ENCODE data around the gene ZNF438. TPM values are rescaled to one million over a fixed set of nuclear protein-coding genes. Genes with fewer than 3 reads are reported as not detected.

ZNF438 gene
- total RNA-seq, 1 experiment from 2014 or later, result 2.0 TPM

DNA sequence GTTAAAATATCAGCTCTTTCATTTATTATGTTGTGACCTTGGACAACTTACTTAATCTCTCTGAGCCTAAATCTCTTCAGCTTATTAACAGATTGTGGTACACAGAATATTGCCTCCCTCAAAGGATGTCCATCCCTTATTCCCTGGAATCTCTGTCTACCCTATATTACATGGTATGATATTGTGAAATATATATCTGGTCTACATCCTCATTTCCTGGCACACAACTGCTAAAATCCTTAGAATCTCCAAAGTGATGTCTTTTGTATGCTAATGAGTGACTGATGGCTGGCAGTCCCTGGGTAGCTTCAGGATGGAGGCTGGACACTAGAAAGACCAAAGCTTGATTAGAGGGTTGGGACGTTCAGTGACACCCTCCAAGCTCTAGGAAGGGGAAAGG is 25.8 kb downstream of the ZNF438 start:
- Histone ChIP-seq H3K36me3 (ENCODE audit: control insufficient read depth, insufficient read depth, low read length) (no peaks in the 10 kb centered on the region), H3K27ac (ENCODE audit: low read length) (no peak overlapping the region), H3K9me3 (ENCODE audit: control insufficient read depth, insufficient read depth, low read depth, low read length) (no peaks in the 10 kb centered on the region), H3K4me3 (ENCODE audit: low read depth in 2 of 2, low read length in 2 of 2) (no peak overlapping the region), H3K27me3 (ENCODE audit: control insufficient read depth, insufficient read depth, low read length) (no peaks in the 10 kb centered on the region), H3K4me1 (ENCODE audit: control insufficient read depth, insufficient read depth, low read length) (no peaks in the 10 kb centered on the region; the same call in 1 of the 2 replicates)
- TF ChIP-seq POLR2AphosphoS5 (IDR thresholded peaks at IDR 0.05; ENCODE audit: low read depth, low read length), result no peak
- no peak for TF ChIP-seq SIN3A (IDR thresholded peaks at IDR 0.05; ENCODE audit: borderline replicate concordance, insufficient read depth, low read depth, low read length)
- no peak for TF ChIP-seq CTCF (IDR thresholded peaks at IDR 0.05)
- no peak for TF ChIP-seq TCF7L2 (IDR thresholded peaks at IDR 0.05; ENCODE audit: low read depth, low read length)
- TF ChIP-seq, protein P1, sequence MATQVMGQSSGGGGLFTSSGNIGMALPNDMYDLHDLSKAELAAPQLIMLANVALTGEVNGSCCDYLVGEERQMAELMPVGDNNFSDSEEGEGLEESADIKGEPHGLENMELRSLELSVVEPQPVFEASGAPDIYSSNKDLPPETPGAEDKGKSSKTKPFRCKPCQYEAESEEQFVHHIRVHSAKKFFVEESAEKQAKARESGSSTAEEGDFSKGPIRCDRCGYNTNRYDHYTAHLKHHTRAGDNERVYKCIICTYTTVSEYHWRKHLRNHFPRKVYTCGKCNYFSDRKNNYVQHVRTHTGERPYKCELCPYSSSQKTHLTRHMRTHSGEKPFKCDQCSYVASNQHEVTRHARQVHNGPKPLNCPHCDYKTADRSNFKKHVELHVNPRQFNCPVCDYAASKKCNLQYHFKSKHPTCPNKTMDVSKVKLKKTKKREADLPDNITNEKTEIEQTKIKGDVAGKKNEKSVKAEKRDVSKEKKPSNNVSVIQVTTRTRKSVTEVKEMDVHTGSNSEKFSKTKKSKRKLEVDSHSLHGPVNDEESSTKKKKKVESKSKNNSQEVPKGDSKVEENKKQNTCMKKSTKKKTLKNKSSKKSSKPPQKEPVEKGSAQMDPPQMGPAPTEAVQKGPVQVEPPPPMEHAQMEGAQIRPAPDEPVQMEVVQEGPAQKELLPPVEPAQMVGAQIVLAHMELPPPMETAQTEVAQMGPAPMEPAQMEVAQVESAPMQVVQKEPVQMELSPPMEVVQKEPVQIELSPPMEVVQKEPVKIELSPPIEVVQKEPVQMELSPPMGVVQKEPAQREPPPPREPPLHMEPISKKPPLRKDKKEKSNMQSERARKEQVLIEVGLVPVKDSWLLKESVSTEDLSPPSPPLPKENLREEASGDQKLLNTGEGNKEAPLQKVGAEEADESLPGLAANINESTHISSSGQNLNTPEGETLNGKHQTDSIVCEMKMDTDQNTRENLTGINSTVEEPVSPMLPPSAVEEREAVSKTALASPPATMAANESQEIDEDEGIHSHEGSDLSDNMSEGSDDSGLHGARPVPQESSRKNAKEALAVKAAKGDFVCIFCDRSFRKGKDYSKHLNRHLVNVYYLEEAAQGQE (IDR thresholded peaks at IDR 0.05; ENCODE audit: insufficient read depth in 1 of 2, low read depth in 2 of 2, low read length in 1 of 2), result no peak
- intact Hi-C loops (cut with micrococcal nuclease; ENCODE audit: unreplicated experiment), result no loop called here
- DNase-seq (ENCODE audit: low read depth, low spot score), result no peak
- no TSS peak for BruUV-seq (replicated peaks)
- ChIA-PET CTCF (no interaction called here), POLR2A (no interaction called here)
- in situ Hi-C loops (cut with HindIII; ENCODE audit: low pct_unique_long_range_greater_than_20kb, low sequenced_read_pairs), result no loop called here
- no peak for ATAC-seq

- ATAC-seq (no peak), DNase-seq (ENCODE audit: low read depth, low spot score) (no peak)
- Histone ChIP-seq H3K4me3 (ENCODE audit: low read depth in 2 of 2, low read length in 2 of 2) (no peak overlapping the region), H3K27me3 (ENCODE audit: control insufficient read depth, insufficient read depth, low read length) (no peaks in the 10 kb centered on the region), H3K9me3 (ENCODE audit: control insufficient read depth, insufficient read depth, low read depth, low read length) (no peaks in the 10 kb centered on the region), H3K4me1 (ENCODE audit: control insufficient read depth, insufficient read depth, low read length) (no peaks in the 10 kb centered on the region; the same call in 1 of the 2 replicates), H3K27ac (ENCODE audit: low read length) (no peak overlapping the region), H3K36me3 (ENCODE audit: control insufficient read depth, insufficient read depth, low read length) (no peaks in the 10 kb centered on the region)
- no TSS peak for BruUV-seq (replicated peaks)
- intact Hi-C loops (cut with micrococcal nuclease; ENCODE audit: unreplicated experiment), result no loop called here
- TF ChIP-seq, protein P1 (IDR thresholded peaks at IDR 0.05; ENCODE audit: insufficient read depth in 1 of 2, low read depth in 2 of 2, low read length in 1 of 2), result no peak
- no peak for TF ChIP-seq TCF7L2 (IDR thresholded peaks at IDR 0.05; ENCODE audit: low read depth, low read length)
- no peak for TF ChIP-seq SIN3A (IDR thresholded peaks at IDR 0.05; ENCODE audit: borderline replicate concordance, insufficient read depth, low read depth, low read length)
- no peak for TF ChIP-seq POLR2AphosphoS5 (IDR thresholded peaks at IDR 0.05; ENCODE audit: low read depth, low read length)
- TF ChIP-seq CTCF (IDR thresholded peaks at IDR 0.05), result no peak
- in situ Hi-C loops (cut with HindIII; ENCODE audit: low pct_unique_long_range_greater_than_20kb, low sequenced_read_pairs), result no loop called here
- ChIA-PET CTCF (no interaction called here), POLR2A (no interaction called here)
Measured at GRCh38 chr10:31004611-31005193, 27.0 kb downstream of the ZNF438 start.

Data from Panc1 (cell line).